CD14-positive monocyte (primary cell): Measurements from ENCODE around the gene LRRC45. TPM values are rescaled to one million over a fixed set of nuclear protein-coding genes. Genes with fewer than 3 reads are reported as not detected.

ENCODE experiments used
- DNase-seq, 3 donors: peaks; one replicate each; pipeline ENCODE4 v3.0.0-alpha.2; 2011 to 2022
- H2AFZ ChIP-seq: 2 replicates; pipeline ENCODE4 v1.6.0; 2012; ENCODE audit warnings: mild to moderate bottlenecking, low read depth, low read length, inconsistent platforms; ENCODE audit not compliant: insufficient read depth, poor library complexity, severe bottlenecking
- H3K27ac ChIP-seq, 2 donors: 1 replicate in 1 of 2; 2 replicates in 1 of 2; pipeline ENCODE4 v1.5.1; 2012 to 2013; ENCODE audit warnings: low read length in 2 of 2, control low read depth in 1 of 2, inconsistent platforms in 1 of 2, low read depth in 1 of 2, mild to moderate bottlenecking in 1 of 2
- H3K27me3 ChIP-seq, 2 donors: one replicate each; pipeline versions ENCODE4 v1.6.0 to v1.6.1; 2011 to 2013; ENCODE audit warnings: low read length in 2 of 2; ENCODE audit not compliant: control insufficient read depth in 2 of 2, insufficient read depth in 2 of 2
- H3K36me3 ChIP-seq, 2 donors: replicated peaks in 1 of 2; 1 replicate in 1 of 2; 2 replicates in 1 of 2; pipeline versions ENCODE4 v1.5.1 to v1.6.1; 2012 to 2013; ENCODE audit warnings: low read length in 2 of 2, control low read depth in 1 of 2, inconsistent platforms in 1 of 2, mild to moderate bottlenecking in 1 of 2; ENCODE audit not compliant: insufficient read depth in 2 of 2, control insufficient read depth in 1 of 2
- H3K4me1 ChIP-seq, 2 donors: 1 replicate in 1 of 2; 2 replicates in 1 of 2; pipeline versions ENCODE4 v1.5.1 to v1.6.1; 2012 to 2013; ENCODE audit warnings: low read length in 2 of 2, control low read depth in 1 of 2, inconsistent platforms in 1 of 2, mild to moderate bottlenecking in 1 of 2, moderate library complexity in 1 of 2; ENCODE audit not compliant: insufficient read depth in 2 of 2, control insufficient read depth in 1 of 2
- H3K4me2 ChIP-seq: replicated peaks from 2 replicates; pipeline ENCODE3; 2012; ENCODE audit warnings: low read length, moderate library complexity, mild to moderate bottlenecking; ENCODE audit not compliant: poor library complexity, severe bottlenecking; ENCODE audit errors: extremely low read depth
- H3K4me3 ChIP-seq, 3 experiments: fragments of 200-600 bp in 1 of 3; sonication (generic) in 1 of 3; replicated peaks in 1 of 3; 1 replicate in 2 of 3; 2 replicates in 1 of 3; pipeline ENCODE4 v1.5.1; 2011 to 2013; ENCODE audit warnings: low read length in 3 of 3, mild to moderate bottlenecking in 3 of 3, control low read depth in 2 of 3, low read depth in 2 of 3, inconsistent platforms in 1 of 3, moderate library complexity in 1 of 3
- H3K79me2 ChIP-seq: 2 replicates; pipeline ENCODE4 v1.6.0; 2012; ENCODE audit warnings: mild to moderate bottlenecking, control low read depth, inconsistent platforms, low read length, moderate library complexity; ENCODE audit not compliant: insufficient read depth
- H3K9ac ChIP-seq: 2 replicates; pipeline ENCODE4 v1.6.0; 2017; ENCODE audit warnings: low read length, mild to moderate bottlenecking; ENCODE audit not compliant: insufficient read depth, poor library complexity, severe bottlenecking
- H3K9me3 ChIP-seq, 2 donors: replicated peaks in 1 of 2; 1 replicate in 1 of 2; 2 replicates in 1 of 2; pipeline versions ENCODE4 v1.5.1 to v1.6.1; 2012 to 2013; ENCODE audit warnings: low read length in 2 of 2, control low read depth in 1 of 2; ENCODE audit not compliant: control insufficient read depth in 1 of 2, insufficient read depth in 1 of 2
- H4K20me1 ChIP-seq: 2 replicates; pipeline ENCODE4 v1.6.0; 2012; ENCODE audit warnings: mild to moderate bottlenecking, low read length, control low read depth, moderate library complexity; ENCODE audit not compliant: insufficient read depth
- H3K27ac Mint-ChIP-seq, 7 donors: one replicate each; pipeline ENCODE4 v1.8.0; 2020; ENCODE audit warnings: mild to moderate bottlenecking in 7 of 7, mixed read lengths in 7 of 7, moderate library complexity in 6 of 7, inconsistent platforms in 2 of 7
- H3K27me3 Mint-ChIP-seq, 3 donors: one replicate each; pipeline ENCODE4 v1.8.0; 2021 to 2022; ENCODE audit warnings: low read depth in 3 of 3, mild to moderate bottlenecking in 3 of 3, mixed read lengths in 3 of 3, moderate library complexity in 3 of 3, inconsistent platforms in 1 of 3
- H3K36me3 Mint-ChIP-seq, 2 donors: one replicate each; pipeline ENCODE4 v1.8.0; 2020; ENCODE audit warnings: mixed read lengths in 2 of 2, inconsistent platforms in 1 of 2, mild to moderate bottlenecking in 1 of 2
- H3K4me1 Mint-ChIP-seq: one replicate; pipeline ENCODE4 v1.8.0; 2020; ENCODE audit warnings: mild to moderate bottlenecking, mixed read lengths
- H3K4me3 Mint-ChIP-seq, 2 donors: one replicate each; pipeline ENCODE4 v1.8.0; 2020; ENCODE audit warnings: mild to moderate bottlenecking in 2 of 2, mixed read lengths in 2 of 2, moderate library complexity in 1 of 2
- H3K9me3 Mint-ChIP-seq, 7 donors: one replicate each; pipeline ENCODE4 v1.8.0; 2020 to 2022; ENCODE audit warnings: mixed read lengths in 7 of 7, mild to moderate bottlenecking in 6 of 7, moderate library complexity in 6 of 7, inconsistent platforms in 2 of 7
- WGBS: methylation state at CpG from one replicate; pipeline ENCODE4 v1.1.5; 2013; ENCODE audit warnings: missing lambda C conversion rate; ENCODE audit not compliant: insufficient coverage; 5-methylcytosine and 5-hydroxymethylcytosine counted together
- intact Hi-C, 2 donors: fragments of 100-400 bp; cut with micrococcal nuclease; formaldehyde crosslinking; loops; one replicate each; pipeline versions ENCODE4 v1.15.0 to v1.15.1; 2023
- polyA plus RNA-seq, 3 donors: library from polyadenylated mRNA; depleted of rRNA in 1 of 3; unstranded in 2 of 3; stranded (reverse) in 1 of 3; fragments of 300-500 nt in 2 of 3; fragments of >200 nt in 1 of 3; fragmentation: Illumina TruSeq in 2 of 3; gene quantifications; 1 replicate in 2 of 3; 2 replicates in 1 of 3; pipeline ENCODE4 v1.2.3, GENCODE V29; 2012 to 2021
- TF ChIP-seq, protein P1 (sequence below): fragments of 200-600 bp; IDR thresholded peaks from one replicate; pipeline ENCODE4 v1.8.0; 2022; ENCODE audit warnings: antibody characterized with exemption, mild to moderate bottlenecking

Gene LRRC45
- polyA plus RNA-seq, 3 donors, result 2.6 to 12.2 (median 3.4) TPM

DNA sequence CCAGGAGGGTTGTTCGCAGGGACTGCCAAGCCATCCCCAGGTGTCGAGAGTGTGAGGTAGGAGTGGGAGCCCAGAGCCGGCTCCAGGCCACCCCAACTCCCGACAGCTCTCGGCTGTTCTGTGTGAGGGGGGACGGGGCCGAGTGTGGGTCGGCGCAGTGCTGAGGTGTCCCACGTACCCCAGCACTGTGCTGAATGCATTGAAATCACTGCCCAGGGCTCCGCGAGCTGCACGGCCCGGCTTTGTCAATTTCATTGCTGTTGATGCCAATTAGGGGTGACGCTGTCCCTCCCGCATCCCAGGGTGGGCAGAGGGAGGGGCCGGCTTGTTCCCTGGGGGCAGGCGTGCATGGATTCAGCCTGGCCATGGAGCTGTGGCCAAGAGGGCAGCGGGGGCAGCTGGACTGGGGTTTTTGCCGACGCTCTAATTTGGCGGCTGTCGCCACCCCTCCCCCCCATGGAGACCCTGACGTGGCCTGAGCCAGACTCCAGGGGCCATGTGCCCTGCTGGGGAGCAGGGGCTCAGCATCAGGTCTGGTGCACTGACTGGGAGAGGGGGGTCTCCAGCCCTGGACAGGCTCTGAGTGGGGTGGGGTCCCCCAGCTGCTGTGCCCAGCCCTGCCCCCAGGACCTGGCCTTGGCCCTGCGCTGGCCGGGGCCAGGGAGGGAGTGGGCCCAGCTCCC lies 14.7 kb upstream of the LRRC45 start:
- no peak overlapping the region for H3K9ac ChIP-seq
- H3K27ac Mint-ChIP-seq, result no peak overlapping the region
- H3K27ac ChIP-seq, result no peak overlapping the region
- H3K27me3 Mint-ChIP-seq, result peaks cover 2 to 4% (median 2%) of the 10 kb centered on the region in 3 donors
- H3K4me1 ChIP-seq, result no peaks in the 10 kb centered on the region
- no peaks in the 10 kb centered on the region for H3K79me2 ChIP-seq
- peaks cover 7% of the 10 kb centered on the region for H4K20me1 ChIP-seq
- no peak overlapping the region for H3K4me2 ChIP-seq
- H3K9me3 Mint-ChIP-seq, result no peaks in the 10 kb centered on the region
- WGBS, result 99% methylated on average over 16 of the region's 26 CpGs
- TF ChIP-seq, protein P1, sequence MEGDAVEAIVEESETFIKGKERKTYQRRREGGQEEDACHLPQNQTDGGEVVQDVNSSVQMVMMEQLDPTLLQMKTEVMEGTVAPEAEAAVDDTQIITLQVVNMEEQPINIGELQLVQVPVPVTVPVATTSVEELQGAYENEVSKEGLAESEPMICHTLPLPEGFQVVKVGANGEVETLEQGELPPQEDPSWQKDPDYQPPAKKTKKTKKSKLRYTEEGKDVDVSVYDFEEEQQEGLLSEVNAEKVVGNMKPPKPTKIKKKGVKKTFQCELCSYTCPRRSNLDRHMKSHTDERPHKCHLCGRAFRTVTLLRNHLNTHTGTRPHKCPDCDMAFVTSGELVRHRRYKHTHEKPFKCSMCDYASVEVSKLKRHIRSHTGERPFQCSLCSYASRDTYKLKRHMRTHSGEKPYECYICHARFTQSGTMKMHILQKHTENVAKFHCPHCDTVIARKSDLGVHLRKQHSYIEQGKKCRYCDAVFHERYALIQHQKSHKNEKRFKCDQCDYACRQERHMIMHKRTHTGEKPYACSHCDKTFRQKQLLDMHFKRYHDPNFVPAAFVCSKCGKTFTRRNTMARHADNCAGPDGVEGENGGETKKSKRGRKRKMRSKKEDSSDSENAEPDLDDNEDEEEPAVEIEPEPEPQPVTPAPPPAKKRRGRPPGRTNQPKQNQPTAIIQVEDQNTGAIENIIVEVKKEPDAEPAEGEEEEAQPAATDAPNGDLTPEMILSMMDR, result no peak
- no peaks in the 10 kb centered on the region for H3K9me3 ChIP-seq
- peaks cover 2 to 17% of the 10 kb centered on the region in 2 donors for H3K36me3 Mint-ChIP-seq
- H3K4me1 Mint-ChIP-seq, result no peaks in the 10 kb centered on the region
- H3K4me3 Mint-ChIP-seq, result no peak overlapping the region
- peaks cover 9 to 11% of the 10 kb centered on the region in 2 donors for H3K36me3 ChIP-seq
- no peak overlapping the region for H2AFZ ChIP-seq
- intact Hi-C loops, result no loop called here
- no peak overlapping the region for H3K4me3 ChIP-seq
- H3K27me3 ChIP-seq, result no peaks in the 10 kb centered on the region
- no peak for DNase-seq

DNA sequence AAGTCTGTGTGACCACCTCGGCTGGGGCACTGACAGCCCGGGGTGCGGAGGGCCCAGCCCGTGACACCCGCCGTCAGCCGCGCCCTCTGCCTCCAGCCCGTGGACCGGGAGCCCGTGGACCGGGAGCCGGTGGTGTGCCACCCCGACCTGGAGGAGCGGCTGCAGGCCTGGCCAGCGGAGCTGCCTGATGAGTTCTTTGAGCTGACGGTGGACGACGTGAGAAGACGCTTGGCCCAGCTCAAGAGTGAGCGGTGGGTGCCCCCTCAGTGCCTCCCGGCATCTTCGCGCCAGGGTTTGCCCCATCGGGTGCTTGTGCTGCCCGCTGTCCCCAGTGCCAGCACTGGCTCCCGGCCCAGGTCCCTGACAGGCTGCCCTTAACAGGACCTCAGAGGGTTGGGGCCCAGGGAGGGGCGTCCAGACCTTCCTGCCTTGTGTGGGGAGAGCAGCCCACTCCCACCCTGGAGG lies 14.1 kb upstream of the LRRC45 start:
- Histone ChIP-seq H3K36me3 (peaks cover 9 to 11% of the 10 kb centered on the region in 2 donors), H3K4me2 (no peak overlapping the region), H3K4me3 (no peak overlapping the region), H3K27me3 (no peaks in the 10 kb centered on the region), H2AFZ (no peak overlapping the region), H3K9me3 (no peaks in the 10 kb centered on the region), H3K4me1 (no peaks in the 10 kb centered on the region), H3K79me2 (no peaks in the 10 kb centered on the region), H3K27ac (no peak overlapping the region), H4K20me1 (peaks cover 6% of the 10 kb centered on the region), H3K9ac (no peak overlapping the region)
- 84% methylated on average over 28 of the region's 28 CpGs for WGBS
- H3K27ac Mint-ChIP-seq, result no peak overlapping the region
- TF ChIP-seq, protein P1, result no peak
- no peaks in the 10 kb centered on the region for H3K9me3 Mint-ChIP-seq
- DNase-seq, result no peak
- peaks cover 2 to 4% (median 2%) of the 10 kb centered on the region in 3 donors for H3K27me3 Mint-ChIP-seq
- H3K36me3 Mint-ChIP-seq, result peaks cover 2 to 17% of the 10 kb centered on the region in 2 donors
- no peak overlapping the region for H3K4me3 Mint-ChIP-seq
- intact Hi-C loops, result no loop called here
- no peaks in the 10 kb centered on the region for H3K4me1 Mint-ChIP-seq
